Brain microvascular endothelial cell (primary cell): Measurements from ENCODE around the gene COPS8.

ENCODE experiments used
- DNase-seq: peaks from one replicate; pipeline ENCODE4 v3.0.0-alpha.2; 2020
- H3K27ac ChIP-seq: fragments of 250-450 bp; sonication (Bioruptor Pico); 2 replicates; pipeline ENCODE4 v1.5.1; 2020; ENCODE audit warnings: mild to moderate bottlenecking, moderate library complexity
- H3K27me3 ChIP-seq: fragments of 250-450 bp; sonication (Bioruptor Pico); replicated peaks from 2 replicates; pipeline ENCODE4 v1.5.1; 2020; ENCODE audit warnings: mild to moderate bottlenecking
- H3K36me3 ChIP-seq: fragments of 250-450 bp; sonication (Bioruptor Pico); replicated peaks from 2 replicates; pipeline ENCODE4 v1.5.1; 2020; ENCODE audit warnings: mild to moderate bottlenecking
- H3K4me3 ChIP-seq: 2 replicates; pipeline ENCODE4 v1.5.1; 2011; ENCODE audit warnings: low read depth, mild to moderate bottlenecking, control low read depth, low read length, moderate library complexity
- in situ Hi-C: cut with HindIII; loops from 2 replicates; pipeline ENCODE4 v1.10.0; 2017; ENCODE audit warnings: low sequenced_read_pairs, low pct_ligation_motif_present
- TF ChIP-seq, protein P1 (sequence below): IDR thresholded peaks from 2 replicates; pipeline ENCODE4 v1.5.1; 2011; ENCODE audit warnings: low read depth, mild to moderate bottlenecking, moderate library complexity, low read length, control low read depth, inconsistent platforms; ENCODE audit errors: missing control alignments

COPS8 gene

GRCh38 chr2:237132799-237133198, 47.1 kb downstream of the COPS8 start:
- H3K4me3 ChIP-seq, result no peak overlapping the region

DNA sequence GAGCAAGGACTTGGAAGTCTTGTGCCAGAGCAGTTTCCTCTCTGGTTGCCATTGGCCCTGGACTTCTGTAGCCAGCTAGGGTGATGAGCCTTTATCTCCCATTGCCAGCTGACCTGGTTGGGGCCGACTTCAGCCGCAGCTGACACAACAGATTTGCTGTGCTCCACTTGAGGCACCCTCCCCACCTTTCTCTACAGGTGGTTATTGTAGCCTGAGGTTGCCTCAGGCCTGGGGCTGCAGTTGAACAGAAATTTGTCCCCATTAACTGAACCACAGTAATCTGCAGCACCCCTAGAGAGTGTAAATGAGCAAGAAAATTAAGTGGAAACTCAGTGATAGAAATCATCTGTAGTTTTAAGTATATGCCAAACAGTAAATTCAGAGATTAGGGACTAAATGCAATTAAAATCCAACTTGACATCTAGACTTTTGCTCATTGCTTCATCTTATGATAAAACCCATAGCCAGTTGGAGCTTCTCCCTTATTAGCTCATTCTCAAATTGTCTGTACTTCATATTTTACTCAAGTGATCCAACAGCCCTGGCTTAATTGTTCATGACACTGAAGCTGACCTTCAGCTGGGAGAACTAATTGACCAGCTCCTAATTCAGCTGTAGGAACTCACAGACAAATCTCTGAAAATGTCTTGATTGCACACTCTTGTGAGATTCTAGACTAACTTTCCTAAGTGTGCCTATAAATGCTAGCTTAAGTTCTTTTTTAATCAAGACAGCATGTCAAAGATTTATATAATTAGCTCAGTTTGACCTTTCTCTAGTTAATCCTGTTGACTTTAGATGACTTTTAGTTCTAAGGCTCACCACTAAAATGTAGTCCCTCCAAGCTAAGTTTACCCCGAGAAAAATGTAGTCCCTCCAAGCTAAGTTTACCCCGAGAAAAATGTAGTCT, 48.9 kb downstream of the COPS8 start:
- TF ChIP-seq, protein P1, sequence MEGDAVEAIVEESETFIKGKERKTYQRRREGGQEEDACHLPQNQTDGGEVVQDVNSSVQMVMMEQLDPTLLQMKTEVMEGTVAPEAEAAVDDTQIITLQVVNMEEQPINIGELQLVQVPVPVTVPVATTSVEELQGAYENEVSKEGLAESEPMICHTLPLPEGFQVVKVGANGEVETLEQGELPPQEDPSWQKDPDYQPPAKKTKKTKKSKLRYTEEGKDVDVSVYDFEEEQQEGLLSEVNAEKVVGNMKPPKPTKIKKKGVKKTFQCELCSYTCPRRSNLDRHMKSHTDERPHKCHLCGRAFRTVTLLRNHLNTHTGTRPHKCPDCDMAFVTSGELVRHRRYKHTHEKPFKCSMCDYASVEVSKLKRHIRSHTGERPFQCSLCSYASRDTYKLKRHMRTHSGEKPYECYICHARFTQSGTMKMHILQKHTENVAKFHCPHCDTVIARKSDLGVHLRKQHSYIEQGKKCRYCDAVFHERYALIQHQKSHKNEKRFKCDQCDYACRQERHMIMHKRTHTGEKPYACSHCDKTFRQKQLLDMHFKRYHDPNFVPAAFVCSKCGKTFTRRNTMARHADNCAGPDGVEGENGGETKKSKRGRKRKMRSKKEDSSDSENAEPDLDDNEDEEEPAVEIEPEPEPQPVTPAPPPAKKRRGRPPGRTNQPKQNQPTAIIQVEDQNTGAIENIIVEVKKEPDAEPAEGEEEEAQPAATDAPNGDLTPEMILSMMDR, result no peak
- in situ Hi-C loops, result no loop called here

More at GRCh38 chr2:237132799-237133198, 47.1 kb downstream of the COPS8 start:
- in situ Hi-C loops, result no loop called here
- Histone ChIP-seq H3K36me3 (no peaks in the 10 kb centered on the region), H3K27me3 (no peaks in the 10 kb centered on the region), H3K27ac (no peak overlapping the region)
- TF ChIP-seq, protein P1, result peak; percentile 57
- no peak for DNase-seq

GRCh38 chr2:237136824-237137223, 51.1 kb downstream of the COPS8 start:
- no peaks in the 10 kb centered on the region for H3K36me3 ChIP-seq
- TF ChIP-seq, protein P1, result no peak
- H3K27ac ChIP-seq, result no peak overlapping the region
- no peak overlapping the region for H3K4me3 ChIP-seq
- in situ Hi-C loops, result no loop called here
- H3K27me3 ChIP-seq, result no peaks in the 10 kb centered on the region
- DNase-seq, result no peak

More for the DNA sequence above, 48.9 kb downstream of the COPS8 start:
- no peaks in the 10 kb centered on the region for H3K27me3 ChIP-seq
- no peaks in the 10 kb centered on the region for H3K36me3 ChIP-seq
- H3K4me3 ChIP-seq, result no peak overlapping the region
- no peak for DNase-seq
- H3K27ac ChIP-seq, result no peak overlapping the region

GRCh38 chr2:237137626-237138323, 52.1 kb downstream of the COPS8 start:
- DNase-seq, result no peak
- TF ChIP-seq, protein P1, result no peak
- no peaks in the 10 kb centered on the region for H3K27me3 ChIP-seq
- H3K27ac ChIP-seq, result no peak overlapping the region
- in situ Hi-C loops, result no loop called here
- H3K36me3 ChIP-seq, result no peaks in the 10 kb centered on the region
- H3K4me3 ChIP-seq, result no peak overlapping the region

- no peak overlapping the region for H3K4me3 ChIP-seq
- in situ Hi-C loops, result no loop called here
These were observed 53.5 kb downstream of the COPS8 start for GRCh38 chr2:237139123-237139675.

More at GRCh38 chr2:237139123-237139675, 53.5 kb downstream of the COPS8 start:
- TF ChIP-seq, protein P1, result no peak
- Histone ChIP-seq H3K27me3 (no peaks in the 10 kb centered on the region), H3K27ac (no peak overlapping the region), H3K36me3 (no peaks in the 10 kb centered on the region)
- no peak for DNase-seq
